Activated effector memory CD4-positive, alpha-beta T cell treated with anti-CD3 and anti-CD28 coated beads, Interleukin-2, amount 50 U/mL, for 16 hours (primary cell): ENCODE measurements around the gene ADAMTS12.

Source experiments
- DNase-seq: peaks from one replicate; pipeline ENCODE4 v3.0.0-alpha.2; 2020

Gene ADAMTS12

GRCh38 chr5:33509036-33509435 is 382.8 kb downstream of the ADAMTS12 start:
- DNase-seq, result no peak

- DNase-seq, result no peak
Observed at GRCh38 chr5:33507426-33507825, 384.4 kb downstream of the ADAMTS12 start.

GRCh38 chr5:33504570-33504969 is 387.2 kb downstream of the ADAMTS12 start:
- no peak for DNase-seq

- no peak for DNase-seq
Observed at GRCh38 chr5:33501899-33502298, 389.9 kb downstream of the ADAMTS12 start.

GRCh38 chr5:33501260-33501659 is 390.5 kb downstream of the ADAMTS12 start:
- DNase-seq, result no peak

GRCh38 chr5:33494466-33494865 is 397.3 kb downstream of the ADAMTS12 start:
- no peak for DNase-seq

GRCh38 chr5:33491941-33492340 is 399.8 kb downstream of the ADAMTS12 start:
- DNase-seq, result no peak

GRCh38 chr5:33490071-33490665 is 401.6 kb downstream of the ADAMTS12 start:
- DNase-seq, result no peak

- DNase-seq, result no peak
Observed at GRCh38 chr5:33489481-33490067, 402.2 kb downstream of the ADAMTS12 start.

GRCh38 chr5:33488558-33489355 is 403.0 kb downstream of the ADAMTS12 start:
- DNase-seq, result no peak

- DNase-seq, result no peak
Observed at GRCh38 chr5:33487236-33487635, 404.6 kb downstream of the ADAMTS12 start.

- DNase-seq, result no peak
Observed at GRCh38 chr5:33482335-33482734, 409.5 kb downstream of the ADAMTS12 start.

- DNase-seq, result no peak
Observed at GRCh38 chr5:33480876-33481275, 410.9 kb downstream of the ADAMTS12 start.

GRCh38 chr5:33479311-33479710 is 412.5 kb downstream of the ADAMTS12 start:
- DNase-seq, result no peak

- no peak for DNase-seq
Observed at GRCh38 chr5:33477816-33478215, 414.0 kb downstream of the ADAMTS12 start.

GRCh38 chr5:33476992-33477391 is 414.8 kb downstream of the ADAMTS12 start:
- DNase-seq, result no peak

- DNase-seq, result no peak
Observed at GRCh38 chr5:33475706-33476105, 416.1 kb downstream of the ADAMTS12 start.

GRCh38 chr5:33474931-33475499 is 416.8 kb downstream of the ADAMTS12 start:
- DNase-seq, result no peak

GRCh38 chr5:33474004-33474403 is 417.8 kb downstream of the ADAMTS12 start:
- no peak for DNase-seq
